ENCODE results near the gene GLT8D2. TPM values are rescaled to one million over a fixed set of nuclear protein-coding genes. Genes with fewer than 3 reads are reported as not detected.
A peak's percentile ranks its signal among the peaks of the same experiment; 100 is the strongest.

Gene GLT8D2
- total and polyA plus RNA-seq, 7 donors = 0.71 to 5.2 (median 1.5) TPM

- no peaks in the 10 kb centered on the region for H3K27me3 ChIP-seq (ENCODE audit: insufficient read depth in 3 of 3, low read length in 2 of 3)
- TF ChIP-seq CTCF (IDR thresholded peaks at IDR 0.05) = no peak
Observed at GRCh38 chr12:103965590-103966504, 84.1 kb downstream of the GLT8D2 start, which contains the start of gene TDG. Gene TDG (plus strand): TSS chr12:103965872. CDS start chr12:103966038, 166 bp downstream.

GRCh38 chr12:103965255-103965589 lies 84.8 kb downstream of the GLT8D2 start:
- Histone ChIP-seq H3K36me3 (ENCODE audit: insufficient read depth in 1 of 2, low read depth in 1 of 2) (peaks cover 0 to 14% of the 10 kb centered on the region in 2 donors), H3K4me1 (peaks cover 47% of the 10 kb centered on the region), H3K9me3 (no peaks in the 10 kb centered on the region), H3K27ac (peak overlapping the region; percentile 97), H3K27me3 (ENCODE audit: insufficient read depth in 3 of 3, low read length in 2 of 3) (no peaks in the 10 kb centered on the region), H3K4me3 (peak overlapping the region; percentile 92)
- ATAC-seq = no peak
- no peak for TF ChIP-seq CTCF (IDR thresholded peaks at IDR 0.05)
- WGBS, 3 donors = 0% methylated on average over 11 of the region's 11 CpGs
- intact Hi-C loops (cut with DNase I) = loop anchor here (1.0 to 5.0 kb wide), 4 partner anchors 8 to 97 kb away; partner anchors contain the start of genes HCFC2 (in 1 of the 2) and HSP90B1 (in 1 of the 2)
- no peak for DNase-seq

More at GRCh38 chr12:103965590-103966504, 84.1 kb downstream of the GLT8D2 start, which contains the start of gene TDG:
- Histone ChIP-seq H3K36me3 (ENCODE audit: insufficient read depth in 1 of 2, low read depth in 1 of 2) (peaks cover 0 to 14% of the 10 kb centered on the region in 2 donors), H3K27ac (peak within 1 kb of the TSS; percentile 97), H3K9me3 (no peaks in the 10 kb centered on the region), H3K4me3 (peak within 1 kb of the TSS; percentile 92), H3K4me1 (peaks cover 47% of the 10 kb centered on the region)
- intact Hi-C loops (cut with DNase I) = loop anchor here (1.0 to 5.0 kb wide), 4 partner anchors 9 to 96 kb away; partner anchors contain the start of genes HCFC2 (in 1 of the 2) and HSP90B1 (in 1 of the 2)
- ATAC-seq (peak; percentile 99), DNase-seq (peak; percentile 99)
- WGBS, 3 donors = 3 to 7% (median 5%) methylated on average over 62 to 64 of the region's 64 CpGs

GRCh38 chr12:103964805-103965204 lies 85.2 kb downstream of the GLT8D2 start:
- no peak for DNase-seq
- Histone ChIP-seq H3K4me1 (peaks cover 44% of the 10 kb centered on the region), H3K27me3 (ENCODE audit: insufficient read depth in 3 of 3, low read length in 2 of 3) (no peaks in the 10 kb centered on the region), H3K9me3 (no peaks in the 10 kb centered on the region), H3K4me3 (peak overlapping the region; percentile 92), H3K36me3 (ENCODE audit: insufficient read depth in 1 of 2, low read depth in 1 of 2) (peaks cover 0 to 12% of the 10 kb centered on the region in 2 donors), H3K27ac (peak overlapping the region; percentile 97)
- no peak for ATAC-seq
- no peak for TF ChIP-seq CTCF (IDR thresholded peaks at IDR 0.05)
- intact Hi-C loops (cut with DNase I) = loop anchor here (1.0 to 5.0 kb wide), 4 partner anchors 8 to 97 kb away; partner anchors contain the start of genes HCFC2 (in 1 of the 2) and HSP90B1 (in 1 of the 2)
- 13 to 22% (median 18%) methylated on average over 3 of the region's 3 CpGs for WGBS, 3 donors

- TF ChIP-seq CTCF (IDR thresholded peaks at IDR 0.05) = no peak
- Histone ChIP-seq H3K4me3 (no peak overlapping the region), H3K9me3 (no peaks in the 10 kb centered on the region), H3K27me3 (ENCODE audit: insufficient read depth in 3 of 3, low read length in 2 of 3) (no peaks in the 10 kb centered on the region), H3K36me3 (ENCODE audit: insufficient read depth in 1 of 2, low read depth in 1 of 2) (no peaks in the 10 kb centered on the region), H3K27ac (no peak overlapping the region), H3K4me1 (peaks cover 23% of the 10 kb centered on the region)
- intact Hi-C loops (cut with DNase I) = no loop called here
- DNase-seq (no peak), ATAC-seq (no peak)
- WGBS, 3 donors = 31 to 64% (median 35%) methylated on average over 1 of the region's 1 CpG
Observed at GRCh38 chr12:103962493-103962892, 87.5 kb downstream of the GLT8D2 start.
